MG63 (cell line): ENCODE measurements around the gene CPEB1. TPM values are rescaled to one million over a fixed set of nuclear protein-coding genes. Genes with fewer than 3 reads are reported as not detected.
"Not testable (repeated sequence)": the region's sequence is repeated elsewhere in the genome, so short reads cannot be mapped to it uniquely, and the experiment has no call there.

Experiments
- DNase-seq: peaks from one replicate; pipeline ENCODE4 v3.0.0-alpha.2; 2020
- H3K27me3 ChIP-seq: fragments of 250-450 bp; sonication (Bioruptor Pico); 2 replicates; pipeline ENCODE4 v1.5.1; 2020; ENCODE audit warnings: mild to moderate bottlenecking, moderate library complexity
- H3K36me3 ChIP-seq: fragments of 250-450 bp; sonication (Bioruptor Pico); 2 replicates; pipeline ENCODE4 v1.5.1; 2020; ENCODE audit warnings: mild to moderate bottlenecking, moderate library complexity
- H3K4me3 ChIP-seq: fragments of 250-450 bp; sonication (Bioruptor Pico); 2 replicates; pipeline ENCODE4 v1.5.1; 2020; ENCODE audit warnings: mild to moderate bottlenecking, moderate library complexity
- H3K9me3 ChIP-seq: fragments of 250-450 bp; sonication (Bioruptor Pico); 2 replicates; pipeline ENCODE4 v1.5.1; 2020; ENCODE audit warnings: mild to moderate bottlenecking, moderate library complexity
- total RNA-seq: library from RNA; depleted of rRNA; stranded (reverse); fragments of >200 nt; shearing (Covaris generic); gene quantifications from 2 replicates; pipeline ENCODE4 v1.2.3, GENCODE V29; 2014; ENCODE audit warnings: low replicate concordance

Gene CPEB1
- total RNA-seq, 1 experiment from 2014 or later: 14.1 TPM

DNA sequence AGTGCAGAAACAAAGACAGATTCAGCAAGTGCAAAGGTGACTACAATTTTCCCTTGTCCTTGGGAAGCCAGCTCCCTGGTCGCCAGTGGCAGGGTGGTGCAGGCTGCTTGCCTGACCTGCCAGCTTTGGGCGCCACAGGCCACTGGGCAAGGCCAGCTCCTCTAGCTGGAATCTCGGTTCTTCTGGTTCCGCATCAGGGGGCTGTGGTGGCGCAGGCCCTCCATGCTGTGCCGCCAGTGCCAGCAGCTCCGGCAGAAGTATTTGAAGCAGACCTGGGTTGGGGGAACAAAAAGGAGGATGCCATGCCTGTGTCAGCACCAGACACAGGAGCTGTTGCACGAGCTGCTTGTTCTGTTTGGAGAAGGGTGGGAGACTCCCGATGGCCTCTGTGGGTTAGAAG, 102.7 kb downstream of the CPEB1 start:
- Histone ChIP-seq H3K9me3 (no peaks in the 10 kb centered on the region), H3K27me3 (no peaks in the 10 kb centered on the region), H3K4me3 (no peak overlapping the region), H3K36me3 (peaks cover 9% of the 10 kb centered on the region)
- no peak for DNase-seq

- H3K27me3 ChIP-seq: no peaks in the 10 kb centered on the region
- peak; percentile 37 for DNase-seq
- no peaks in the 10 kb centered on the region for H3K9me3 ChIP-seq
- no peak overlapping the region for H3K4me3 ChIP-seq
- H3K36me3 ChIP-seq: peaks cover 22% of the 10 kb centered on the region
These were observed 104.0 kb downstream of the CPEB1 start for GRCh38 chr15:82543160-82543559.

DNA sequence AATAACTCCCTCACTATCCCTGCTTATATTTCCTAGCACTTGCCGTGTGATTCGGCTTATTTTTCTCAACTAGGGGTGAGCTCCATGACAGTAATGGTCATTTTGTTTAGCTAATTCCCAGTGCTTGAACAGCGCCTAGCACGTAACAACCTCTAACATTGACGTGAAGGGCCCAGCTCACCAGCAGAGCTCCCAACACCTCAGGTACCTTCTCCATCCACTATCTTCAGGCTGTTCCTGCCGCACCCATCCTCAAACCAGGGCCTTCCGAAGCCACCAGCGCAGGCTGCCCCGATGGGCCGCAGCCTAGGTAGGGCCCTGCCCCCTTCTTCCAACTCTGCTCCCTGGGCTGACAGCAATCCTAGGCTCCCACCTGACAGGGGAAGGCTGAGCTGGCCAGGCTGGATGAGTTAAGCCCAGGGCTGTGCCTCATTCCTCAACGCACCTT, 106.2 kb downstream of the CPEB1 start:
- Histone ChIP-seq H3K36me3 (peaks cover 44% of the 10 kb centered on the region), H3K4me3 (peak overlapping the region; percentile 90), H3K27me3 (no peaks in the 10 kb centered on the region), H3K9me3 (no peaks in the 10 kb centered on the region)
- peak; percentile 34 for DNase-seq

DNA sequence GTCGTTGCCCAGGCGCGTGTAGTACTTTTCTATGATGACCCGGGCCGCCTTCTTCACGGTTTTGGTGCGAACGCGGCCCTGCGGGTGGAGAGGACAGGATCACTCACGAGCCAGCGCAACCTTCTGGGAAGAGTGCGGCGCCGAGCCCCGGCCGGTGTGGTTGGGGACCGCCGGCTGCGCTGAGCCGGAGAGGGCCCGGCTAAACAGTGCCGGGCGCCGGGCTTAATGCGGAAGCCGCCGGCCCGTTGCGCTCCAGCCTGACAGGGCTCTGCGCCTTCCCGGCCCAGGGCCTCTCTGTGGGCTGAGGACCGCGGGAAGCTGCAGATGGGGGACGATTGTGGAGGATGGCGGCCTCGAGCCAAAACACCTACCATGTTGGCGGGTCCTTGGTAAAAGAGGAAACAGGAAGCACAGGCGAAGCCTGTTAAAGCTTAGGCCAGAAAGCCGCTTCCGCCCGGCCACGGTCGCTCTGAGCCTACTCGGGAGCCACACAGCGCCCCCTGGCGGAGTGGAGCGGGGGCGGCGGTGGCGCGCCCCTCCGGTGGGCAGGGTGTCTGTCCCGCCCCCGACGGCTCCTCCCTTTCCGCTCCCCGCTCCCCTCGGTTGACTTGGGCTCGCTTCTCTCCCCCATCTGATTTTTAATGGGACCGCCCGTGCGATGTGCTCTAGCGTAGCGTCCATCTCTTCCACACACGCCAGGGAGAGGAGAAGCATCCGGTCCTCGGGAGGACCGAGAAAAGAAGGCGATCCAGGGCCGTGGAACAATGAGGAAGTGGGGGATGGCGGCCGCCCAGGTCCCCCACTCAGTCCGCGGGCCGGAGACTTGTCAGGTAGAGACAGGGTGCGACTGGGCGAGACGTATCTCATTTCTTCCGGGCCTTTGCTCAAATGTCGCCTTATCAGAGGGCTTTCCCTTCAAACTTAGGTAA, 106.8 kb downstream of the CPEB1 start, which contains the start of gene RPS17:
RPS17 (minus strand) TSS at position 403 of the 929 bp plus-strand sequence; CDS start at position 374, 29 bp downstream.
- H3K4me3 ChIP-seq: peak within 1 kb of the TSS; percentile 90
- no peaks in the 10 kb centered on the region for H3K27me3 ChIP-seq
- peak; percentile 95 for DNase-seq
- peaks cover 50% of the 10 kb centered on the region for H3K36me3 ChIP-seq
- no peaks in the 10 kb centered on the region for H3K9me3 ChIP-seq

DNA sequence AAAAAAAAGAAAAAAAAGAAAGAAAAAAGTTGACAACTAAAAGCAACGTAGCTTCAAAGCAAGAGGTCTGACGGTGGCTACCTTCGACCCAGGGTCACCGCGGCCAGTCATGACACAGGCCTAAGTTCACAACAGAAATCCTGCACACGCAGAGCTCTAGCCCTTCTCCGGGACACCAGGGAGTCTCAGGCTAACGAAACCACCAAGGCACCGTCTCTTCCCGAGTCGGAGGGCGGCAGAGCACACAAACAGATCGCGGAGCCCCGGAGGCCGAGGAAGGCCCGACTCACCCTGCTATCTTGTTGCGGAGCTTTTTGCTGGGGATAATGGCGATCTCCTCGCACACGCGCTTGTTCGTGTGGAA, 107.5 kb downstream of the CPEB1 start:
- Histone ChIP-seq H3K27me3 (no peaks in the 10 kb centered on the region), H3K36me3 (peaks cover 55% of the 10 kb centered on the region), H3K4me3 (peak overlapping the region; percentile 90), H3K9me3 (no peaks in the 10 kb centered on the region)
- DNase-seq: no peak

DNA sequence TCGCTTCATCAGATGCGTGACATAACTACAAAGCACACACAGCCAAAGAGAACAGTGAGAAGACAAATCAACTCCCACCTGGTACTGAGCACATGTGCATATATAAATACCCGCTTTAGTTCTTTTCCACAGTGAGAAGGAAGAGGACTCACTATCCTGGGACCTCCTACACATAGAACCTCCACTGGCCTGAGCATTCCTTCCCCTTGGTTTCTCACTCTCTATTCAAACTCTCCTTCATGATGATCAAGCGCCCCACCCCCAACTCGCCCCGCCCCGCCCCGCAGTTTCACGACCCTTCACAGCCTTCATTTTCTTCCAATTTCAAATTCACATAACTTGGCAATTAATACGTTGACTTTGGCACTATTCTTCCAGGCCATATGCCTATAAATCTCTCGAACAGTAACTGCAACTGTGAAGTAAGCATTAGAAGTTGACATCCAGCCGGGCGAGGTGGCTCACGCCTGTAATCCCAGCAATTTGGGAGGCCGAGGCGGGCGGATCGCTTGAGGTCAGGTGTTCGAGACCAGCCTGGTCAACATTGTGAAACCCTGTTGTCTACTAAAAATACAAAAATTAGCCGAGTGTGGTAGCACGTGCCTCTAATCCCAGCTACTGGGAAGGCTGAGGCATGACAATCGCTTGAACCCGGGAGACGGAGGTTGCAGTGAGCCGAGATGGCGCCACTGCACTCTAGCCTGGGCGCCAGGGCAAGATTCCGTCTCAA, 108.0 kb downstream of the CPEB1 start:
- Histone ChIP-seq H3K4me3 (peak overlapping the region; percentile 90), H3K36me3 (peaks cover 60% of the 10 kb centered on the region), H3K9me3 (no peaks in the 10 kb centered on the region), H3K27me3 (no peaks in the 10 kb centered on the region)
- DNase-seq: no peak

GRCh38 chr15:82537351-82537908, 109.7 kb downstream of the CPEB1 start:
- H3K4me3 ChIP-seq: no peak overlapping the region
- no peaks in the 10 kb centered on the region for H3K9me3 ChIP-seq
- peaks cover 70% of the 10 kb centered on the region for H3K36me3 ChIP-seq

DNA sequence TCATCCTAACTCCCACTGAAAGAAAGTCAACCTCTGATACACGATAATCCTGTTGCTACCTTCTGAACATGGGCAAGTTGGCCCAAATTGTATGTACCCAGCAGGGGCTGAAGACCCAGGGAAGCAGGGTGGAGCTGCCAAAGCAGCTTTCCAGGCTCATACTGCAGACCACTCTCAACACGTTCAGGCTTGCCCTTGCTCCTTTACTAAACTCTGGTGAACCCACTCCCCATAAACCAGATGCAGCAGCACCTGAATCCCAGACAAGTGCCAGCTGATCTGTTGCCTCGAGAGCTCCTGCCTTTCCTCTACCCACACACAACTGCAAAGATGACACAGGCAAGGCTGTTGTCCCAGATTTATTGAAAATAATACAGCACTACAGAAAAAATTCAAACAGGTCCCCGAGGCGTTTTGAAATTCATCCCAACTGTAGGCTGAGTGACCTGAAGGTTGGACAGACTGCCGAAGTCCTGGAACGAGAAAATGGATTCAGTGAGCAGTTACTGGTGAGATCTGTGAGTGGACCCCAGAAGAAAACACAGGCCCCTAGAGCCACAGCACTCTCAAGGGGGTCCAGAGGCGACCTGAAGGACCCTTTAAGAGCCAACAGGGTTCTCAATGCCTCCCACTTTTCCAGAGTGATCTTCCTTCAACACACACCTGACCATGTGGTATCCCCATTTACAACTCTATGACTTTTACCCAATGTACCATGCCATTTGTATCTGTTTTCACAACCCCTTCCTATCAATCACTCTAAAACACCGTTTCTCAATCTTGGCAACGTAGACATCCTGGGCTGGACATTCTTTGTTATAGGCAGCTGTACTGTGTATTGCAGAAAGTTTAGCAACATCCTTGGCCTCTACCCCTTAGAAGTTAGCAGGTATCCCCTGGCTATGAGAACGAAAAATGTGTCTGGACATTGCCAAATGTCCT, 110.5 kb downstream of the CPEB1 start:
- Histone ChIP-seq H3K9me3 (no peaks in the 10 kb centered on the region), H3K36me3 (peaks cover 70% of the 10 kb centered on the region), H3K27me3 (no peaks in the 10 kb centered on the region), H3K4me3 (no peak overlapping the region)
- DNase-seq: no peak

More at GRCh38 chr15:82537351-82537908, 109.7 kb downstream of the CPEB1 start:
- H3K27me3 ChIP-seq: no peaks in the 10 kb centered on the region
- DNase-seq: no peak

- Histone ChIP-seq H3K27me3 (no peaks in the 10 kb centered on the region), H3K9me3 (no peaks in the 10 kb centered on the region), H3K4me3 (no peak overlapping the region), H3K36me3 (peaks cover 69% of the 10 kb centered on the region)
- DNase-seq: no peak
These were observed 111.4 kb downstream of the CPEB1 start for GRCh38 chr15:82535566-82536408.

DNA sequence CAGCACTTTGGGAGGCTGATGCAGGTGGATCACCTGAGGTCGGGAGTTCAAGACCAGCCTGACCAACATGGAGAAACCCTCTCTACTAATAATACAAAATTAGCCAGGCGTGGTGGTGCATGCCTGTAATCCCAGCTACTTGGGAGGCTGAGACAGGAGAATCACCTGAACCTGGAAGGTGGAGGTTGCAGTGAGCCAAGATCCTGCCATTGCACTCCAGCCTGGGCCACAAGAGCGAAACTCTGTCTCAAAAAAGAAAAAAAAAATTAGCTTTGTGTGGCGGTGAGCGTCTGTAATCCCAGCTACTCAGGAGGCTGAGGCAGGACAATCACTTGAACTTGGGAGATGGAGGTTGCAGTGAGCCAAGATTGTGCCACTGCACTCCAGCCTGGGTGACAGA, 112.0 kb downstream of the CPEB1 start:
- H3K4me3 ChIP-seq, DNase-seq, H3K9me3 ChIP-seq, H3K27me3 ChIP-seq: not testable (repeated sequence)
- H3K36me3 ChIP-seq: peaks cover 68% of the 10 kb centered on the region

- not testable (repeated sequence) for H3K4me3 ChIP-seq, DNase-seq, H3K27me3 ChIP-seq, H3K9me3 ChIP-seq
- H3K36me3 ChIP-seq: peaks cover 61% of the 10 kb centered on the region
These were observed 112.7 kb downstream of the CPEB1 start for GRCh38 chr15:82534457-82534861.

DNA sequence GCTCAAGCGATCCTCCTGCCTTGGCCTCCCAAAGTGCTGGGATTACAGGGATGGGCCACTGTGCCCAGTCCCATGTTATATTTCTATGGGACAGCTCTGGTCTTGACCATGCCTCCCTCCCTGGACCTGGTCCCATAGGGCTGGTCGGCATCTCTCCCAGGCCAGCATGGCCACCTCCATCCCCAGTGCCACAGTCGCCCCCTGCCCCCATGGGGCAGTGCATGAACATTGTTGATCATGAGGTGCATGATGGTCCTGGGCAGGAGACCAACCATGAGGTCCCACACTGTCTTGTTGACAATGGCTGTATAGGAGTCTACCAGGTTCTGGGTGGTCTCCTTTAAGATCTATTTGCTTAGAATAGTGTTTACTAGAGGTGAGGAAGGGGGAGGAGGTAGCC, 113.4 kb downstream of the CPEB1 start:
- DNase-seq: no peak
- Histone ChIP-seq H3K9me3 (no peaks in the 10 kb centered on the region), H3K27me3 (no peaks in the 10 kb centered on the region), H3K4me3 (no peak overlapping the region), H3K36me3 (peaks cover 54% of the 10 kb centered on the region)

DNA sequence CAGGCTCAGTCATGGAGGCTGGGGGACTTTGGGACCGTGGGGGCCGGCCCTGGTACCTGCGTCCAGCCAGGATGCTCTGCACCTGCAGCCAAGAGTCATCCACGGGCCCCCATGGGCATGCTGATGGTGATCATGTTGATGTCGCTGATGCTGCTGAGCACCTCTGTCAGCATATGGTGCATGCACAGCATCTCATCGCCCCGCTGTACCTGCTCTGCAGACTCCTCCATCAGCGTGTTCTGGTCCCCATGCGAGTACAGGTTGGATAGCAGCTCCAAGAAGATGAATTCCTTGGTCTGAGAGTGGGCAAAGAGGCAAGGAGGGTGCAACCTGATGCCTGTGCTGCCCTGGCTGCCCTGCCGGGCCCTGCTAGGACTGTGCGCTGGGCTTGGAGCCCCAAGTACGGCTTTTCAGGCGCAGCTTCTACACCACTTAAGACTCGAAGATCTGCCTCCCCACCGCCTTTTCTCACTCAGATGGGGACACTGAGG, 114.1 kb downstream of the CPEB1 start:
- H3K9me3 ChIP-seq: no peaks in the 10 kb centered on the region
- H3K27me3 ChIP-seq: no peaks in the 10 kb centered on the region
- H3K4me3 ChIP-seq: no peak overlapping the region
- H3K36me3 ChIP-seq: peaks cover 47% of the 10 kb centered on the region
- no peak for DNase-seq

DNA sequence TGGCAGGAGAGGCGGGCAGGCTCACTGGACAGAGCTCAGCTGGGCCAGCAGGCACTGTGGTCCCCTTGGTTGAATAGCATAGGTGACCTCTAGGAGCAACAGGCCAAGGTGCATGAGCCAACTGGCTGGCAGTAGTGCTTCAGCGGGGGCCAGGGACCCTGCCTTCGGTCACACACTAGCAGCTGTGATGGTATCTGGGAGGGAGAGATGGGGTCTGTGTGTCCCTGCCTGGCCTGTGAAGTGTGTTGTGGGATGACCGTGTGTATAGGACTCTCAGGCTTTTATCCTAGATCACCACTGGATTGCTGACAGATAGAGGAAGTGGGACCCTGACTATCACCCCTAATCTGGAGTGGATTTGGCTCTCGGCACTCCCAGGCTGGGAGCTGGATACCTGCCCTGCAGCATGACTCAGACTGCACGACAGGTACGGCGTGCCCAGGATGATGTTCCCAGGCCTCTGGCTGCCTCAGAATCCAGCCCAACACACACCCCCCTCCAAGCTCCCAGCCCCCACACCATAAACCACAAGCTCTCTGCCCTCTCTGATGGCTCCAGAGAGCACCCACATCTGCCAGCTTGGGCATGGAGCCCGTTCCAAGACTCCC, 114.7 kb downstream of the CPEB1 start:
- Histone ChIP-seq H3K36me3 (peaks cover 41% of the 10 kb centered on the region), H3K4me3 (no peak overlapping the region), H3K9me3 (no peaks in the 10 kb centered on the region), H3K27me3 (no peaks in the 10 kb centered on the region)
- no peak for DNase-seq
